ENCODE data around the gene INSIG2.

The INSIG2 gene

GRCh38 chr2:118102433-118103082 lies 14.3 kb downstream of the INSIG2 start:
- no peak for FAIRE-seq

DNA sequence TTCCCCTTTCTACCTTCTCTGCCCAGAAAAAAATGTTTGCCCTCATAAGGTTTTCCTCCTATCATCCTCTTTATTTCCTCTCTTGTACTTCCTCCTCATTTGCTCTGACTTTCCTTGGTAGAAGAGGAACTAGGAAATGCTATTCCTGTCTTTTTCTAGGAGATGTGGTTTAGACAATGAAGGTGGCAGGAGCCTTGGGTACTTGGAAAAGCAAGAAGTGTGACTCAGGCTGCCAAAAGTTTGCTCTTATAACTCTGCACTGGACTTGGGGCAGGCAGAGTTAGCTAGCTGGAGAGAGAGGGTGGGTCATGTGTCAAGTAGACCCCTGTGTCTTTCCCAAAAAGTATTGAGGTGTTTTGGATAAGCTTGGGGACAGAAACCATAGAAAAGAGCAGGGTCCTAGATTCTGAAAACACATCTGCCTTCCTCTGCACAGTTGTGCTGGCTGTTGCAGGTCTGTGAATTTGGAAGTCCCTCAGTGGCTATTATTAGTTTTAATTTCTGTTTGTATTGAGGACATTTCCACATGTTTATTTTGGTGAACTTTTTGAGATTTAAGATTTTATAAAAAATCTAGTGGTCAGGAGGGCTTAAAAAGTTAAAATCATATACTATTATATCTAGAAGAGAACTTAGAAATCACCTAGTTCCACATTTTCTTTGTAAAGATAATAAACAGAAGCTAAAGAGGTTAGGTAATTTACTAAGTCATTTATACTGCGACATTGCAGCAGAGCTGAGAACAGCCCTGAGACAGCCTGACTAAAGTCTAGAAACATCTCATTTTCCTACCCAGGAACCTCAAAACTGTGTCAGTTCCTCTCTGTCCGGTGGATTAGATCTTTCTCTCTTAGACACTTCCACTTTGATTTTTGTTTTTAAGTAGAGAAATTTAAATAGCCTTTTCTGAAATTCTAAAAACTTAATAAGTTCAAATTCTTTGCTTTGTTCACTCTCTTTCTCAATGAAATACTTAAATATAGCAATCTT lies 16.0 kb downstream of the INSIG2 start:
- no peak for FAIRE-seq

- FAIRE-seq: no peak
Observed at GRCh38 chr2:118105497-118105896, 17.2 kb downstream of the INSIG2 start.

- no peak for FAIRE-seq
Observed at GRCh38 chr2:118106926-118107325, 18.7 kb downstream of the INSIG2 start.

DNA sequence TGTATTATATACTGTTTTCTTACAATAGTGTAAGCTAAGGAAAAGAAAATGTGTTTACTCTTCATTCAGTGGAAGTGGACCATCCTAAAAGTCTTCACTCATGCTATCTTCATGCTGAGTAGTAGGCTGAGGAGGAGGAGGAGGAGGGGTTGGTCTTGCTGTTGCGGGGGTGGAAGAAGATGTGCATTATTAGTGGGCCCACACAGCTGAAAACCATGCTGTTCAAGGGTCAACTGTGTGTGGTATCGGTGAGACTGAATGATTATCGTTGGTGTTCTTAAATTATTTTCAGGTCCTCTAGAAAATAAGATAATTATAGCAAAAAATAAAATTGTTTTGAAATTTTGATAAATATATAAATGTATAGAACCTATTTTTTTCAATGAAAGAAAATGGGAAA lies 22.0 kb downstream of the INSIG2 start:
- no peak for FAIRE-seq

- no peak for FAIRE-seq
Observed at GRCh38 chr2:118110991-118111390, 22.7 kb downstream of the INSIG2 start.

- FAIRE-seq: no peak
Observed at GRCh38 chr2:118112771-118113334, 24.6 kb downstream of the INSIG2 start.

GRCh38 chr2:118114863-118115262 lies 26.6 kb downstream of the INSIG2 start:
- FAIRE-seq: no peak

DNA sequence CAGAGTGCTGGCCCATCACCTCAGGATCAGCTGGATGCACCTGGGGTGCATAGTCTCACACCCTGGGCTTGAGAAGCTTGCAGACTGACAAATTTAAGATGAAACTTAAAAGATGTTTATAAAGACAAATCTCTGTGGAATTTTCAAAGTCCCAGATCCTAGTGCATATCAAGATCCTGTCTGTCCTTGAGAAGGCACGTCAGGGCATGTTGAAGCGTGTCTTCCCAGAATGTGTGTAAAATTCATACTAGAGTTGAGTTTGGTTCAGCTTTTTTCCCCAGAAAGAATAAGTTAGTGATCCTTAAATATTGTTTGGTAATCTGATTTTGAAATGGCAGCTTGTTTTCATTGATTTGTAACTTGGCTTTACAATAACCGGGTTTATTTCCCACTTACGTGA lies 27.5 kb downstream of the INSIG2 start:
- FAIRE-seq: no peak

DNA sequence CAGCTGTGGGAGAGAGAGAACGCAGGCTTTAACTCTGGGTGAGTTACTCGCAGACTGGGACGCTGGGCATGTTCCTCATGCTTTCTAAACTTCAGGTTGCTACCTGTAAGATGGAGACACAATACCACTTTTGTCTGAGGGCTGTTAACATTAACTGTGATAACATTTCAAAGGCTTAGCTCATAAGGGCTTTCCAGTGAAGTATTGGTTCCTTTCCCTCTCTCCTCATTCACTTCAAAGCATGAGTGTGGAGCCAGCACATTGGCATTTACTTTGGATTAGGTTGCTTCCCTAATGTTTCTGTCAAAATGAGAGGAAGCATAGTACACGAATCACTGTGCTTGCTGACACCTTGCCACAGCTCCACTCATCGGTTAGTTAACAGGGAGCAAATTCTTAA lies 30.2 kb downstream of the INSIG2 start:
- FAIRE-seq: no peak

DNA sequence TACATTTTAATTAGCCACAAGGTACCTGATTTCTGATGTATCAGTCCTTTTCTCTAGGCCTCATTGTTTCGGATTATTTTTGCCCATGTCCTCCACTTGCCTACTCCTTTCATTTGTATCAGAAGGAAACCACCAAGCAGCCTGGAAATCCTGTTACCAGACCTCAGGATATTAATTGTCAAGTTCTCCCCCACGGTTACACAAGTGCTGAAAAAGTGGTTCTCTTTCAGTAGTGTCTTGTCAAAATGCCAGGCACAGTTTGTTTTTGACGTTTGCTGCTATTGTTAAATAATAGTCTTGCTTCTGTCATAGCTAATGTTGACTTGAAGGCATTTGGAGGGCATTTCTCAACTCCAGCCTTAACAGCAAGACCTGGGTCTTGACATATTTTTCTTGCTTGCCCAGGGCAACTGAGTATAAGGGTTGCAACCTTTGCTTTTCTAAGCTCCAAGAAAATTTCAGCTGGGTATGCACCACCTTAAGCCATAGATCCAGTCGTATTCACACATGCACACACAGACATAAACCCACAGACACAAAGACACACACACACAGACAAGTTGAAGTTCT lies 31.0 kb downstream of the INSIG2 start:
- FAIRE-seq: no peak

GRCh38 chr2:118119761-118120400 lies 31.6 kb downstream of the INSIG2 start:
- FAIRE-seq: no peak

- no peak for FAIRE-seq
Observed at GRCh38 chr2:118120401-118120780, 32.1 kb downstream of the INSIG2 start.

DNA sequence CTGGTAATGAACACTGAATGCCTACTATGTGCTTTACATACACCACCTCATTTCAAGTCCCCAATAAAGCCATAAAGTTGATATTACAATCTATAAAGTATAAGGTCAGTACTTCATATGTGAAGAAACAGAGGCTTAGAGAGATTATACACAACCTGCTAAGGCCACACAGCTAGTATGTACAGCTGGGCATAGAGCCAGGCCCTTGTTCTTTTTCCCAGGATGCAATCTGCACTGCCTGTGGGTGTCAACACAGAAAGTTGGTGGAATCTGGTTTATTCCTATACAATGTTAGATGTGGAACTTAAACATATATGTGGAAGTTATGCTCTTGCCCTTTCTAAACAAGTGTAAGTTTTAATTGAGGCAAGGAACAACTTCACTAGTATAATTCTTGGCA lies 32.8 kb downstream of the INSIG2 start:
- no peak for FAIRE-seq

- FAIRE-seq: no peak
Observed at GRCh38 chr2:118121986-118122524, 33.8 kb downstream of the INSIG2 start.

- no peak for FAIRE-seq
Observed at GRCh38 chr2:118122594-118123281, 34.5 kb downstream of the INSIG2 start.

- no peak for FAIRE-seq
Observed at GRCh38 chr2:118123561-118124232, 35.4 kb downstream of the INSIG2 start.

DNA sequence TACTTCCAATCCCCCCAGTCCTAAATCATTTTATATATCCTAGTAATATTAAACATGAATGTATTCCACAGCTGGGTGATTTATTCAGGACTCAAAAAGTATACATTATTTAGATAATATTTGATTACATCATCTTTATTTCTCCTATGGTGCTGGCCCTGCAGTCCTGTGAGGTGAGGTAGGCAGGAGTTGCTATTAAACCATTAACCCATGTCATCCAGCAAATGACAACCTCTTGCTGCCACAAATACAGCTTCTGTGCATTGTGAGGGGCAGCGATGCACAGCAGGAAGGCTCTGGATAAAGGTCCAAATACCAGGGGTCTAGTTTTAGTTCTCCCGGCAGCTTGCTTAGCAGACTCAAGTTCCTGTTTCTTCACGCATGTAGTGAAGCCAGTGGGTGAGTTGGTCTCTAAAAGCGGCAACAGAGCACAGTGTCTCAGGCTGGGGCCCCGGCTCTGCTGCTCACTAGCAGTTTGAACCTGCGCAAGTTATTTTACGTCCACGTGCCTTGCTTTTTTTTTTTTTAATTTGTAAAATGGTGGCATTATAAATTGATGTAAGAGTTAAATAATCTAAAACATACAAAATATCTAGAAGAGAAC lies 36.1 kb downstream of the INSIG2 start:
- FAIRE-seq: no peak

DNA sequence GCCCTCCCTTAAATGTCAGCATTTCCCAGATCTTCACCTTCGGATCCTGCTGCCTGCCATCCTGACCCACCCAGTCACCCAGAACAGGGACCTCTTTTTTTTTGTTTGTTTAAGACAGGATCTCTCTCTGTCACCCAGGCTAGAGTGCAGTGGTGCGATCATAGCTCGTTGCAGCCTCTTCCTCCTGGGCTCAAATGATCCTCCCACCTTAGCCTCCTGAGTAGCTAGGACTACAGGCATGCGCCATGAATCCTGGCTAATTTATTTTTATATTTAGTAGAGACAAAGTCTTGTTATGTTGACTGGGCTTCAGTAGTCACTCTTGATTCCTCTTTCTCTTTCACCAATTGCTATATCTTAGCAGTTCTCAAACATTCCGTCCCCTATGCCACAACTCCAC lies 39.0 kb downstream of the INSIG2 start:
- no peak for FAIRE-seq

GRCh38 chr2:118128826-118129225 lies 40.6 kb downstream of the INSIG2 start:
- FAIRE-seq: no peak

- FAIRE-seq: no peak
Observed at GRCh38 chr2:118130385-118130784, 42.1 kb downstream of the INSIG2 start.

Measured in islet of Langerhans (tissue), 1 donor.